GM23338 (cell line): ENCODE data around the gene CNDP2. TPM values are rescaled to one million over a fixed set of nuclear protein-coding genes. Genes with fewer than 3 reads are reported as not detected.

ENCODE experiments used
- ATAC-seq: fragments of 200-7000 bp; cut with Tn5 transposase; 3 replicates; pipeline ENCODE4 v1.9.1; 2020
- DNase-seq: peaks from one replicate; pipeline ENCODE4 v3.0.0-alpha.2; 2015; ENCODE audit warnings: low spot score
- H2AFZ ChIP-seq: fragments of 200-600 bp; sonication (generic); 2 replicates; pipeline ENCODE4 v1.8.0; 2016; ENCODE audit warnings: antibody characterized with exemption, mild to moderate bottlenecking, moderate library complexity
- H3F3A ChIP-seq: fragments of 200-600 bp; sonication (generic); replicated peaks from 2 replicates; pipeline ENCODE4 v1.8.0; 2017; ENCODE audit warnings: antibody characterized with exemption, mixed run types, low read depth
- H3K27ac ChIP-seq: fragments of 200-600 bp; sonication (generic); 2 replicates; pipeline ENCODE4 v1.6.1; 2016; ENCODE audit warnings: low read depth
- H3K27me3 ChIP-seq: fragments of 200-600 bp; sonication (generic); 2 replicates; pipeline ENCODE4 v1.8.0; 2016; ENCODE audit warnings: mild to moderate bottlenecking, mixed run types, moderate library complexity; ENCODE audit not compliant: insufficient read depth
- H3K36me3 ChIP-seq: fragments of 200-600 bp; sonication (generic); 2 replicates; pipeline ENCODE4 v1.8.0; 2016; ENCODE audit warnings: mild to moderate bottlenecking; ENCODE audit not compliant: insufficient read depth
- H3K4me1 ChIP-seq: fragments of 200-600 bp; sonication (generic); 2 replicates; pipeline ENCODE4 v1.8.0; 2016; ENCODE audit warnings: mild to moderate bottlenecking, moderate library complexity; ENCODE audit not compliant: insufficient read depth
- H3K4me2 ChIP-seq: fragments of 200-600 bp; sonication (generic); 2 replicates; pipeline ENCODE4 v1.7.1; 2017; ENCODE audit warnings: mixed run types
- H3K4me3 ChIP-seq: fragments of 200-600 bp; sonication (generic); 2 replicates; pipeline ENCODE4 v1.6.1; 2016; ENCODE audit warnings: mixed run types
- H3K79me2 ChIP-seq: fragments of 200-600 bp; sonication (generic); replicated peaks from 2 replicates; pipeline ENCODE4 v1.8.0; 2017; ENCODE audit warnings: mild to moderate bottlenecking; ENCODE audit not compliant: insufficient read depth
- H3K9me2 ChIP-seq: fragments of 200-600 bp; sonication (generic); 2 replicates; pipeline ENCODE4 v1.8.0; 2017; ENCODE audit not compliant: insufficient read depth
- H4K20me1 ChIP-seq: fragments of 200-600 bp; sonication (generic); replicated peaks from 2 replicates; pipeline ENCODE4 v1.8.0; 2017; ENCODE audit warnings: mild to moderate bottlenecking; ENCODE audit not compliant: insufficient read depth
- H3K27ac Mint-ChIP-seq: 2 replicates; pipeline ENCODE4 v1.8.0; 2020; ENCODE audit warnings: inconsistent platforms, mild to moderate bottlenecking, moderate library complexity, mixed read lengths
- H3K27me3 Mint-ChIP-seq: 3 replicates; pipeline ENCODE4 v1.8.0; 2022; ENCODE audit warnings: low read depth, mild to moderate bottlenecking, moderate library complexity, mixed read lengths, inconsistent platforms; ENCODE audit not compliant: insufficient read depth, poor library complexity
- H3K36me3 Mint-ChIP-seq: 3 replicates; pipeline ENCODE4 v1.8.0; 2021; ENCODE audit warnings: low read depth, mild to moderate bottlenecking, inconsistent platforms, moderate library complexity, mixed read lengths
- H3K4me1 Mint-ChIP-seq: 3 replicates; pipeline ENCODE4 v1.8.0; 2020; ENCODE audit warnings: mild to moderate bottlenecking, inconsistent platforms, mixed read lengths
- H3K4me3 Mint-ChIP-seq: 3 replicates; pipeline ENCODE4 v1.8.0; 2021; ENCODE audit warnings: moderate library complexity, mild to moderate bottlenecking, inconsistent platforms, mixed read lengths
- H3K9me3 Mint-ChIP-seq: 3 replicates; pipeline ENCODE4 v1.8.0; 2020; ENCODE audit warnings: moderate library complexity, mild to moderate bottlenecking, inconsistent platforms, mixed read lengths
- CTCF ChIP-seq, 2 experiments: fragments of 200-600 bp in 1 of 2; sonication (generic) in 1 of 2; conservative IDR thresholded peaks; 2 replicates each; pipeline versions ENCODE4 v1.5.1 to v1.6.1; 2016 to 2017; ENCODE audit warnings: antibody characterized with exemption in 2 of 2, low read depth in 2 of 2, mild to moderate bottlenecking in 2 of 2, moderate library complexity in 1 of 2
- ETS1 ChIP-seq: IDR thresholded peaks from 2 replicates; pipeline ENCODE4 v1.6.1; 2016; ENCODE audit warnings: antibody characterized with exemption
- EZH2phosphoT487 ChIP-seq: fragments of 200-600 bp; sonication (generic); IDR thresholded peaks from one replicate; pipeline ENCODE4 v1.8.1; 2018; ENCODE audit warnings: antibody characterized with exemption; ENCODE audit not compliant: unreplicated experiment
- NANOG ChIP-seq: IDR thresholded peaks from 2 replicates; pipeline ENCODE4 v1.6.1; 2016; ENCODE audit warnings: antibody characterized with exemption, borderline replicate concordance
- POLR2AphosphoS5 ChIP-seq: IDR thresholded peaks from 2 replicates; pipeline ENCODE4 v1.6.1; 2016; ENCODE audit warnings: antibody characterized with exemption, low read depth
- STAT1 ChIP-seq: IDR thresholded peaks from one replicate; pipeline ENCODE4 v1.6.1; 2016; ENCODE audit warnings: antibody characterized with exemption; ENCODE audit not compliant: unreplicated experiment
- ZNF114 ChIP-seq: fragments of 250-450 bp; sonication (Bioruptor Pico); IDR thresholded peaks from 2 replicates; pipeline ENCODE4 v1.5.0; 2020; ENCODE audit warnings: mild to moderate bottlenecking, moderate library complexity
- ZNF331 ChIP-seq: fragments of 250-450 bp; sonication (Bioruptor Pico); IDR thresholded peaks from 2 replicates; pipeline ENCODE4 v1.5.0; 2020; ENCODE audit warnings: low read depth, mild to moderate bottlenecking, moderate library complexity
- ZNF462 ChIP-seq: fragments of 250-450 bp; sonication (Bioruptor Pico); IDR thresholded peaks from 2 replicates; pipeline ENCODE4 v1.5.0; 2020; ENCODE audit warnings: mild to moderate bottlenecking, moderate library complexity
- polyA plus RNA-seq: library from polyadenylated mRNA; unstranded; fragments of >200 nt; fragmentation: Nextera tagmentation; extraction: Ambion mirVana; gene quantifications from 2 replicates; pipeline ENCODE4 v1.2.1, GENCODE V29; 2016
- total RNA-seq: library from RNA; depleted of rRNA; stranded (reverse); fragments of >200 nt; shearing (Covaris generic); gene quantifications from 2 replicates; pipeline ENCODE4 v1.2.3, GENCODE V29; 2014

CNDP2 gene
- total and polyA plus RNA-seq, 2 experiments from 2014 or later: 116 to 175 TPM

- ATAC-seq: no peak
- H3K36me3 ChIP-seq: 0 out of 2 replicates have a peak, but pooled peaks cover 6% of the 10 kb centered on the region
- peaks cover 92% of the 10 kb centered on the region for H3K36me3 Mint-ChIP-seq
These were observed 23.3 kb downstream of the CNDP2 start for GRCh38 chr18:74519320-74520095.

GRCh38 chr18:74520096-74520833 lies 24.1 kb downstream of the CNDP2 start:
- Histone ChIP-seq H3K4me3 (no peak overlapping the region), H2AFZ (no peak overlapping the region), H4K20me1 (no peaks in the 10 kb centered on the region), H3K9me2 (no peaks in the 10 kb centered on the region), H3K36me3 (0 out of 2 replicates have a peak, but pooled peaks cover 6% of the 10 kb centered on the region), H3F3A (no peaks in the 10 kb centered on the region), H3K27ac (no peak overlapping the region), H3K27me3 (no peaks in the 10 kb centered on the region), H3K4me1 (no peaks in the 10 kb centered on the region), H3K79me2 (no peaks in the 10 kb centered on the region), H3K4me2 (no peak overlapping the region)
- Mint-ChIP-seq H3K27ac (no peak overlapping the region), H3K9me3 (peaks cover 34% of the 10 kb centered on the region), H3K4me3 (no peak overlapping the region), H3K36me3 (peaks cover 89% of the 10 kb centered on the region), H3K27me3 (peaks cover 12% of the 10 kb centered on the region), H3K4me1 (peaks cover 3% of the 10 kb centered on the region; the same call in 2 of the 3 replicates)
- ATAC-seq (no peak), DNase-seq (no peak)
- TF ChIP-seq EZH2phosphoT487: no peak
- TF ChIP-seq CTCF (conservative IDR thresholded peaks at IDR 0.05; ENCODE audit: low read depth in 2 of 2): no peak
- no peak for TF ChIP-seq ZNF462 (CRISPR knock-in tag)
- TF ChIP-seq NANOG: no peak
- TF ChIP-seq ETS1: no peak

More at GRCh38 chr18:74519320-74520095, 23.3 kb downstream of the CNDP2 start:
- Histone ChIP-seq H2AFZ (no peak overlapping the region), H3F3A (no peaks in the 10 kb centered on the region), H3K4me3 (no peak overlapping the region), H4K20me1 (no peaks in the 10 kb centered on the region), H3K4me2 (no peak overlapping the region), H3K79me2 (no peaks in the 10 kb centered on the region), H3K4me1 (no peaks in the 10 kb centered on the region), H3K27me3 (no peaks in the 10 kb centered on the region), H3K27ac (no peak overlapping the region), H3K9me2 (no peaks in the 10 kb centered on the region)
- peaks cover 17% of the 10 kb centered on the region for H3K27me3 Mint-ChIP-seq
- H3K9me3 Mint-ChIP-seq: peaks cover 30% of the 10 kb centered on the region
- TF ChIP-seq ZNF114 (CRISPR knock-in tag) (no peak), POLR2AphosphoS5 (no peak), ZNF331 (no peak), ETS1 (no peak), STAT1 (no peak), EZH2phosphoT487 (no peak)
- H3K27ac Mint-ChIP-seq: no peak overlapping the region
- DNase-seq: no peak
- H3K4me1 Mint-ChIP-seq: peaks cover 3% of the 10 kb centered on the region; the same call in 2 of the 3 replicates
- no peak overlapping the region for H3K4me3 Mint-ChIP-seq
